Hepatocyte (in vitro differentiated cells): ENCODE data around the gene UTRN. TPM values are rescaled to one million over a fixed set of nuclear protein-coding genes. Genes with fewer than 3 reads are reported as not detected.

Source experiments
- DNase-seq: peaks from one replicate; pipeline ENCODE4 v3.0.0-alpha.2; 2016; ENCODE audit warnings: low spot score
- H2AFZ ChIP-seq: fragments of 200-600 bp; sonication (generic); 2 replicates; pipeline ENCODE4 v1.6.0; 2016; ENCODE audit warnings: antibody characterized with exemption, mild to moderate bottlenecking
- H3K27ac ChIP-seq: fragments of 200-600 bp; sonication (generic); 2 replicates; pipeline ENCODE4 v1.5.1; 2016; ENCODE audit warnings: mild to moderate bottlenecking
- H3K27me3 ChIP-seq: fragments of 200-600 bp; sonication (generic); 2 replicates; pipeline ENCODE4 v1.6.1; 2016
- H3K36me3 ChIP-seq: fragments of 200-600 bp; sonication (generic); replicated peaks from 2 replicates; pipeline ENCODE4 v1.5.1; 2016; ENCODE audit warnings: low read depth; ENCODE audit not compliant: insufficient read depth
- H3K4me1 ChIP-seq: fragments of 200-600 bp; sonication (generic); 2 replicates; pipeline ENCODE4 v1.5.1; 2016; ENCODE audit warnings: mild to moderate bottlenecking, moderate library complexity; ENCODE audit not compliant: insufficient read depth
- H3K4me2 ChIP-seq: fragments of 200-600 bp; sonication (generic); 2 replicates; pipeline ENCODE4 v1.6.0; 2016
- H3K4me3 ChIP-seq: fragments of 200-600 bp; sonication (generic); 2 replicates; pipeline ENCODE4 v1.5.1; 2016; ENCODE audit warnings: mild to moderate bottlenecking
- H3K79me2 ChIP-seq: fragments of 200-600 bp; sonication (generic); 2 replicates; pipeline ENCODE4 v1.6.0; 2017; ENCODE audit warnings: mild to moderate bottlenecking
- H3K9me2 ChIP-seq: fragments of 200-600 bp; sonication (generic); replicated peaks from 2 replicates; pipeline ENCODE4 v1.6.0; 2017; ENCODE audit warnings: mild to moderate bottlenecking; ENCODE audit not compliant: insufficient read depth
- H3K9me3 ChIP-seq: fragments of 200-600 bp; sonication (generic); 2 replicates; pipeline ENCODE4 v1.5.1; 2016; ENCODE audit warnings: low read depth, mild to moderate bottlenecking
- H4K20me1 ChIP-seq: fragments of 200-600 bp; sonication (generic); 2 replicates; pipeline ENCODE4 v1.6.0; 2016; ENCODE audit warnings: mild to moderate bottlenecking; ENCODE audit not compliant: insufficient read depth, poor library complexity, severe bottlenecking
- CTCF ChIP-seq: fragments of 200-600 bp; sonication (generic); IDR thresholded peaks from 2 replicates; pipeline ENCODE4 v1.5.1; 2016; ENCODE audit warnings: antibody characterized with exemption, mild to moderate bottlenecking; ENCODE audit not compliant: poor library complexity
- EZH2 ChIP-seq: fragments of 200-600 bp; sonication (generic); IDR thresholded peaks from 2 replicates; pipeline ENCODE4 v1.6.1; 2016; ENCODE audit warnings: antibody characterized with exemption, mild to moderate bottlenecking, borderline replicate concordance
- EZH2phosphoT487 ChIP-seq: fragments of 200-600 bp; sonication (generic); IDR thresholded peaks from one replicate; pipeline ENCODE4 v1.6.1; 2018; ENCODE audit warnings: antibody characterized with exemption, mild to moderate bottlenecking, low read depth, moderate library complexity; ENCODE audit not compliant: unreplicated experiment, severe bottlenecking
- WGBS: methylation state at CpG from one replicate; pipeline ENCODE4 v1.1.6; 2016; ENCODE audit warnings: low lambda C conversion rate; ENCODE audit errors: missing lambda C conversion rate; 5-methylcytosine and 5-hydroxymethylcytosine counted together
- polyA plus RNA-seq: library from polyadenylated mRNA; unstranded; fragments of >200 nt; fragmentation: Nextera tagmentation; extraction: Ambion mirVana; gene quantifications from 2 replicates; pipeline ENCODE4 v1.2.1, GENCODE V29; 2016
- total RNA-seq: library from RNA; depleted of rRNA; stranded (reverse); fragments of >200 nt; gene quantifications from 2 replicates; pipeline ENCODE4 v1.2.3, GENCODE V29; 2014

UTRN gene
- total and polyA plus RNA-seq, 2 experiments from 2014 or later = 33.1 to 112 TPM

DNA sequence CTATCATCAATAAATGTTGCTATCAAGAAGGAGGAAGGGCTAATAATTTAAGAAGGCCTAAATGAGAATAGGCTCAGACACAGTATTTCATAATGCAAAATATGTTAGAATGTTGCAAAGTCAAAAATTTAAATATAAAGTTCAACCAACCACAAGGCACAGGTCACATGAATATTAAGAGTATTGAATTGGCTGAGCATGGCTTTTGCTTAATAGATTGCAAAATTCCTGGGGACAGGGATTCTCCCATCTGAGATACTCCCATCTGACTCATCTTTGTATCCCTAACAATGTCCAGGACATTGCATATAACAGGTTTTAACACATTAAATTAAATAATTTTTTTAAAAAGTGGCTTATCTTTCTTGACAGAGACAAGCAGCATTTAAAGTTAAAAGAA lies 32.9 kb upstream of the UTRN start:
- no peak overlapping the region for H3K27ac ChIP-seq
- no peaks in the 10 kb centered on the region for H3K79me2 ChIP-seq
- H3K36me3 ChIP-seq = no peaks in the 10 kb centered on the region
- peaks cover 6% of the 10 kb centered on the region for H3K4me1 ChIP-seq
- no peak overlapping the region for H3K4me2 ChIP-seq
- TF ChIP-seq CTCF = no peak
- no peak for TF ChIP-seq EZH2
- TF ChIP-seq EZH2phosphoT487 = no peak
- no peaks in the 10 kb centered on the region for H3K9me3 ChIP-seq
- no peaks in the 10 kb centered on the region for H3K9me2 ChIP-seq
- H4K20me1 ChIP-seq = no peaks in the 10 kb centered on the region
- no peak overlapping the region for H2AFZ ChIP-seq
- no peak for DNase-seq
- no peak overlapping the region for H3K4me3 ChIP-seq
- no peaks in the 10 kb centered on the region for H3K27me3 ChIP-seq

DNA sequence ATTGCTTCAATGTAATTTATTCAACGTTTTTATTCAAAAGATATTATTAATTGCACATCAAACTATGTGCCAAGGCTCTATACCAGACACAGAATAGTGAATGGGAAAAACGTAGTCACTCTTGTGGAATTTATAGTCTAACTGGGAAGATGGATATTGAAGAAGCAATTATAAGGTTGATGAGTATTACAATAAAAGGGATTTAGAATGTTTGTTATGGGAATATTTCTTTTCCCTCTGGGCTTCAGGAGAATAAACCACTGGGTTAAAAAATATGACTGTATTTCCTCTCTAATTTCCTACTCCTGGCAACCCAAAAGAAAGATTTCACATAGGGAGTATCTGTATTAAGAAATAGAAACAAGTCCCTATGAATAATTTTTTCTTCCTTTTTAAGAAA lies 25.1 kb upstream of the UTRN start:
- TF ChIP-seq EZH2phosphoT487 (no peak), EZH2 (no peak), CTCF (no peak)
- Histone ChIP-seq H2AFZ (no peak overlapping the region), H4K20me1 (no peaks in the 10 kb centered on the region), H3K4me3 (no peak overlapping the region), H3K9me3 (no peaks in the 10 kb centered on the region), H3K27me3 (no peaks in the 10 kb centered on the region), H3K36me3 (no peaks in the 10 kb centered on the region), H3K4me2 (no peak overlapping the region), H3K9me2 (no peaks in the 10 kb centered on the region), H3K79me2 (no peaks in the 10 kb centered on the region), H3K4me1 (peaks cover 10% of the 10 kb centered on the region), H3K27ac (no peak overlapping the region)
- 58% methylated on average over 2 of the region's 2 CpGs for WGBS
- no peak for DNase-seq

GRCh38 chr6:144262470-144263369 lies 22.4 kb upstream of the UTRN start:
- no peaks in the 10 kb centered on the region for H3K9me3 ChIP-seq
- no peak overlapping the region for H3K27ac ChIP-seq
- H2AFZ ChIP-seq = no peak overlapping the region
- no peaks in the 10 kb centered on the region for H3K36me3 ChIP-seq
- no peak for TF ChIP-seq EZH2
- no peak for TF ChIP-seq EZH2phosphoT487
- TF ChIP-seq CTCF = no peak
- 92% methylated on average over 10 of the region's 10 CpGs for WGBS
- no peak for DNase-seq
- no peaks in the 10 kb centered on the region for H4K20me1 ChIP-seq
- no peaks in the 10 kb centered on the region for H3K27me3 ChIP-seq
- H3K4me3 ChIP-seq = no peak overlapping the region
- H3K9me2 ChIP-seq = no peaks in the 10 kb centered on the region
- no peaks in the 10 kb centered on the region for H3K79me2 ChIP-seq
- H3K4me2 ChIP-seq = no peak overlapping the region
- H3K4me1 ChIP-seq = peaks cover 26% of the 10 kb centered on the region
